Measurements from ENCODE around the gene CD63.

CD63 gene

DNA sequence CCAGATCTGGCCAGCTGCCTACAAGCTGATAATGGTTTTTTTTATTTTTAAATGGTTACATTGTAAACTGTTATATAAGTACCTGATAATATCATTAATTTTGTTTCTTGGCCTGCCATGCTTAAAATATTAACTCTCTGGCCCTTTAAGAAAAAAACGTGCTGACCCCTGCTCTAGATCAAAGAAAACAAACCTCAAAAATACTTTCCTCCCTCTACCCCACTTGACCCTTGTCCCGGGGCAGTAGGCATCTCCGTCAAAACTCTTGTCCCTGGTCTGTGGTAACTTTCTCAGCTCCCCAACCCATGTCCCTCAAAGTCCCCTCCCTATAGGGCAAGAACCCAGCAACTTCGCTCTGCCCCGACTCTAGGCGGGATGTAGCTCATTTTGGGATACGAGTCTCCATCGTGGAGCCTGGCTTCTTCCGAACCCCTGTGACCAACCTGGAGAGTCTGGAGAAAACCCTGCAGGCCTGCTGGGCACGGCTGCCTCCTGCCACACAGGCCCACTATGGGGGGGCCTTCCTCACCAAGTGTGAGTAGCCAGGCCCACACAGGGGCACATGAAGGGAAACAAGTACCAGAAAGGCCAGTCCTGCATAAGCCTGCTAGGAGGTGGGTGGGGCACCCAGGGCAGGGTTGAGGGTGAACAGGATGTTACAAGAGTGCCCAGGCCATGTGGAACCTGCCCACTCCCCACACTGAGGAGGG lies 5.1 kb downstream of the CD63 start:
- Histone ChIP-seq H3K27me3 (ENCODE audit: insufficient read depth, poor library complexity, severe bottlenecking) (no peaks in the 10 kb centered on the region), H3K36me3 (ENCODE audit: low read depth) (peaks cover 39% of the 10 kb centered on the region), H3K9me3 (ENCODE audit: severe bottlenecking) (no peaks in the 10 kb centered on the region), H3K27ac (ENCODE audit: poor library complexity, severe bottlenecking) (no peak overlapping the region), H3K4me3 (ENCODE audit: severe bottlenecking) (no peak overlapping the region), H3K4me1 (ENCODE audit: insufficient read depth, poor library complexity, severe bottlenecking) (peaks cover 10% of the 10 kb centered on the region)
- DNase-seq (ENCODE audit: low spot score) (no peak), ATAC-seq (ENCODE audit: low read depth) (no peak)
- TF ChIP-seq, protein P1, sequence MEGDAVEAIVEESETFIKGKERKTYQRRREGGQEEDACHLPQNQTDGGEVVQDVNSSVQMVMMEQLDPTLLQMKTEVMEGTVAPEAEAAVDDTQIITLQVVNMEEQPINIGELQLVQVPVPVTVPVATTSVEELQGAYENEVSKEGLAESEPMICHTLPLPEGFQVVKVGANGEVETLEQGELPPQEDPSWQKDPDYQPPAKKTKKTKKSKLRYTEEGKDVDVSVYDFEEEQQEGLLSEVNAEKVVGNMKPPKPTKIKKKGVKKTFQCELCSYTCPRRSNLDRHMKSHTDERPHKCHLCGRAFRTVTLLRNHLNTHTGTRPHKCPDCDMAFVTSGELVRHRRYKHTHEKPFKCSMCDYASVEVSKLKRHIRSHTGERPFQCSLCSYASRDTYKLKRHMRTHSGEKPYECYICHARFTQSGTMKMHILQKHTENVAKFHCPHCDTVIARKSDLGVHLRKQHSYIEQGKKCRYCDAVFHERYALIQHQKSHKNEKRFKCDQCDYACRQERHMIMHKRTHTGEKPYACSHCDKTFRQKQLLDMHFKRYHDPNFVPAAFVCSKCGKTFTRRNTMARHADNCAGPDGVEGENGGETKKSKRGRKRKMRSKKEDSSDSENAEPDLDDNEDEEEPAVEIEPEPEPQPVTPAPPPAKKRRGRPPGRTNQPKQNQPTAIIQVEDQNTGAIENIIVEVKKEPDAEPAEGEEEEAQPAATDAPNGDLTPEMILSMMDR (IDR thresholded peaks at IDR 0.05; ENCODE audit: poor library complexity, severe bottlenecking): no peak

DNA sequence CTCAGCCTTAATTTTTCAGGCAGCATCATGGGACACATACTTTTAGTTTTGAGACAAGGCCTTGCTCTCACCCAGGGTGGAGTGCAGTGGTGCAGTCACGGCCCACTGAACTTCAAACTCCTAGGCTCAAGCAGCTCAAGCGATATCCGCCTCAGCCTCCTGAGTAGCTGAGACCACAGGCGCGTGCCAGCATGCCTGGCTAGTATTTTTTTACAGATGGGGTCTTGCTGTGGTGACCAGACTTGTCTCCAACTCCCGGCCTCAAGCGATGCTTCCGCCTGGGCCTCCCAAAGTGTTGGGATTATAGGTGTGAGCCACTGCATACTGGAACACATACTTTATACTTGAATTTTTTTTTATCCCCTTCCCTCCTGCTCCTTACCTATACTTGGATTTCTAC lies 5.9 kb downstream of the CD63 start:
- Histone ChIP-seq H3K27ac (ENCODE audit: poor library complexity, severe bottlenecking) (no peak overlapping the region), H3K36me3 (ENCODE audit: low read depth) (peaks cover 39% of the 10 kb centered on the region), H3K4me1 (ENCODE audit: insufficient read depth, poor library complexity, severe bottlenecking) (peaks cover 12% of the 10 kb centered on the region), H3K9me3 (ENCODE audit: severe bottlenecking) (no peaks in the 10 kb centered on the region), H3K4me3 (ENCODE audit: severe bottlenecking) (no peak overlapping the region), H3K27me3 (ENCODE audit: insufficient read depth, poor library complexity, severe bottlenecking) (no peaks in the 10 kb centered on the region)
- no peak for DNase-seq (ENCODE audit: low spot score)
- ATAC-seq (ENCODE audit: low read depth): no peak
- TF ChIP-seq, protein P1 (IDR thresholded peaks at IDR 0.05; ENCODE audit: poor library complexity, severe bottlenecking): no peak

DNA sequence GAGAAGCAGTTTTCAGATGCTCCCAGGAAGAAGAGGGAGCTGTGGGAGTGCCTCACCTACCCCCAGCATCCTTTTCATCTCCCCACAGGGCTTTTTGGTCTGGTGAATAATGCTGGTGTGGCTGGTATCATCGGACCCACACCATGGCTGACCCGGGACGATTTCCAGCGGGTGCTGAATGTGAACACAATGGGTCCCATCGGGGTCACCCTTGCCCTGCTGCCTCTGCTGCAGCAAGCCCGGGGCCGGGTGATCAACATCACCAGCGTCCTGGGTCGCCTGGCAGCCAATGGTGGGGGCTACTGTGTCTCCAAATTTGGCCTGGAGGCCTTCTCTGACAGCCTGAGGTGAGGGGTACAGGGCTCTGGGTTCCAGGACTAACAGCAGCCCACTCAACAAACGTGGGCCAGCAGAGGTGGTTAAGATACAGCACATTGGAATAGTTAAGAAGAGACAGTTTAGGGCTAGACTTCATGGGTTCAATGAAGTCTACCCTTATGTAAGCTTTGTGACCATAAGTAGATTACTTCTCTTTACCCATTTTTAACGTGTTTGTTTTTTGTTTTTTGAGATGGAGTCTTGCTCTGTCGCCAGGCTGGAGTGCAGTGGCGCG lies 7.1 kb downstream of the CD63 start:
- Histone ChIP-seq H3K27me3 (ENCODE audit: insufficient read depth, poor library complexity, severe bottlenecking) (no peaks in the 10 kb centered on the region), H3K4me3 (ENCODE audit: severe bottlenecking) (no peak overlapping the region), H3K9me3 (ENCODE audit: severe bottlenecking) (no peaks in the 10 kb centered on the region), H3K36me3 (ENCODE audit: low read depth) (peaks cover 31% of the 10 kb centered on the region), H3K4me1 (ENCODE audit: insufficient read depth, poor library complexity, severe bottlenecking) (peaks cover 14% of the 10 kb centered on the region), H3K27ac (ENCODE audit: poor library complexity, severe bottlenecking) (peak overlapping the region; percentile 25)
- TF ChIP-seq, protein P1 (IDR thresholded peaks at IDR 0.05; ENCODE audit: poor library complexity, severe bottlenecking): no peak
- DNase-seq (ENCODE audit: low spot score): no peak
- ATAC-seq (ENCODE audit: low read depth): no peak

DNA sequence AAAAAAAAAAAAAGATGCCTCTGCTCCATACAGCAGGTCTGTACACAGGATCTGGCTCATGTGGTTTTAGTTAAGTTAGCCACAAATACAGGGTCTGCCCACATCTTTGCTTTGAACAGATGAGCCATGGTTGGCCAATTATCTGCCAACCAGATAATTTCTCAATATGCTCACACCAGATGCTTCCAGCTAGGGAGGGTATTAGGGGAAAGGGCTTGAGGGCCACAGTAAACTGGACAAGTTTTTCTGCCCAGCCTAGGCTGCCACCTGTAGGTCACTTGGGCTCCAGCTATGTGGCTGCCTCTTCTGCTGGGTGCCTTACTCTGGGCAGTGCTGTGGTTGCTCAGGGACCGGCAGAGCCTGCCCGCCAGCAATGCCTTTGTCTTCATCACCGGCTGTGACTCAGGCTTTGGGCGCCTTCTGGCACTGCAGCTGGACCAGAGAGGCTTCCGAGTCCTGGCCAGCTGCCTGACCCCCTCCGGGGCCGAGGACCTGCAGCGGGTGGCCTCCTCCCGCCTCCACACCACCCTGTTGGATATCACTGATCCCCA lies 7.8 kb downstream of the CD63 start:
- no peaks in the 10 kb centered on the region for H3K9me3 ChIP-seq (ENCODE audit: severe bottlenecking)
- H3K4me3 ChIP-seq (ENCODE audit: severe bottlenecking): no peak overlapping the region
- peak overlapping the region; percentile 25 for H3K27ac ChIP-seq (ENCODE audit: poor library complexity, severe bottlenecking)
- TF ChIP-seq, protein P1 (IDR thresholded peaks at IDR 0.05; ENCODE audit: poor library complexity, severe bottlenecking): peak; percentile 81
- peaks cover 24% of the 10 kb centered on the region for H3K36me3 ChIP-seq (ENCODE audit: low read depth)
- peak; percentile 88 for DNase-seq (ENCODE audit: low spot score)
- peak; percentile 76 for ATAC-seq (ENCODE audit: low read depth)
- peaks cover 12% of the 10 kb centered on the region for H3K4me1 ChIP-seq (ENCODE audit: insufficient read depth, poor library complexity, severe bottlenecking)
- H3K27me3 ChIP-seq (ENCODE audit: insufficient read depth, poor library complexity, severe bottlenecking): no peaks in the 10 kb centered on the region

All from RWPE2 (cell line).